SK-N-SH (cell line): ENCODE measurements around the gene XRCC3. TPM values are rescaled to one million over a fixed set of nuclear protein-coding genes. Genes with fewer than 3 reads are reported as not detected.

Source experiments
- FOXM1 ChIP-seq: IDR thresholded peaks from 2 replicates; pipeline ENCODE4 v1.4.0; 2012; ENCODE audit warnings: low read depth, mild to moderate bottlenecking
- IRF3 ChIP-seq: fragments of 150-350 bp; IDR thresholded peaks from 2 replicates; pipeline ENCODE4 v1.6.1; 2016; ENCODE audit warnings: mild to moderate bottlenecking, low read depth, low read length
- MAX ChIP-seq: IDR thresholded peaks from 2 replicates; pipeline ENCODE4 v1.4.0; 2012; ENCODE audit warnings: low read depth
- USF2 ChIP-seq: fragments of 150-350 bp; IDR thresholded peaks from 2 replicates; pipeline ENCODE4 v1.6.1; 2017; ENCODE audit warnings: antibody characterized with exemption, low read length, low read depth, borderline replicate concordance
- polyA plus RNA-seq, 3 experiments: library from polyadenylated mRNA; depleted of rRNA; stranded (reverse); fragments of >200 nt; gene quantifications; 2 replicates each; pipeline ENCODE4 v1.2.3, GENCODE V29; 2012
- small RNA-seq, 7 experiments: library from RNA; depleted of rRNA; stranded (forward); fragments of <200 nt; gene quantifications; one replicate each; pipeline ENCODE3, GENCODE V24; 2012

The XRCC3 gene
- polyA plus RNA-seq, 1 of the 3 experiments (the other 2 are of a cell fraction), result 11.7 TPM

- no peak for TF ChIP-seq USF2
- TF ChIP-seq IRF3, result no peak
- no peak for TF ChIP-seq FOXM1
- no peak for TF ChIP-seq MAX
These were observed 66.2 kb downstream of the XRCC3 start (continued) for GRCh38 chr14:103649001-103649400.

Small RNAs within 50 kb of the gene (small RNA-seq; reads per million reads assigned to genes)
- 0 reads per million in 7 experiments for gene RF00019

Other genes starting within 250 kb of the XRCC3 start
- 47.6 and 53.0 TPM in 2 replicates for gene CKB, start 192.6 kb downstream of the XRCC3 start, polyA plus RNA-seq (2012; rRNA removed)
- 15.8 and 18.1 TPM in 2 replicates for gene TRMT61A, start 186.3 kb downstream of the XRCC3 start, polyA plus RNA-seq (2012; rRNA removed)
- gene BAG5, start 152.8 kb downstream of the XRCC3 start, polyA plus RNA-seq (2012; rRNA removed), result 5.2 and 5.9 TPM in 2 replicates
- gene COA8, start 152.5 kb downstream of the XRCC3 start, polyA plus RNA-seq (2012; rRNA removed), result 25.2 and 25.4 TPM in 2 replicates
- 211 and 308 TPM in 2 replicates for gene KLC1, start 86.2 kb downstream of the XRCC3 start, polyA plus RNA-seq (2012; rRNA removed)
- gene ZFYVE21, start 359 bp upstream of the XRCC3 start, polyA plus RNA-seq (2012; rRNA removed), result 82.1 and 85.3 TPM in 2 replicates
- 5.1 and 5.7 TPM in 2 replicates for gene PPP1R13B, start 132.1 kb upstream of the XRCC3 start, polyA plus RNA-seq (2012; rRNA removed)
- gene TDRD9, start 213.0 kb upstream of the XRCC3 start, polyA plus RNA-seq (2012; rRNA removed), result not detected in 2 replicates
- not detected in 2 replicates for gene RD3L, start 227.1 kb upstream of the XRCC3 start, polyA plus RNA-seq (2012; rRNA removed)